Central memory CD8-positive, alpha-beta T cell (primary cell): ENCODE results near the gene CNGA2.

Experiments
- ATAC-seq: fragments of 150-1000 bp; cut with Tn5 transposase; replicated peaks from 2 replicates; pipeline ENCODE4 v1.10.0; 2022; ENCODE audit warnings: mild to moderate bottlenecking, moderate FRiP score, moderate number of reproducible peaks; ENCODE audit not compliant: poor library complexity, severe bottlenecking; ENCODE audit errors: extremely low read depth
- DNase-seq, 2 donors: peaks; one replicate each; pipeline ENCODE4 v3.0.0; 2021; ENCODE audit warnings: low spot score in 2 of 2
- H3K27ac Mint-ChIP-seq: one replicate; pipeline ENCODE4 v1.8.0; 2022; ENCODE audit warnings: low read depth, mild to moderate bottlenecking, moderate library complexity, mixed read lengths
- H3K27me3 Mint-ChIP-seq: one replicate; pipeline ENCODE4 v1.8.0; 2022; ENCODE audit warnings: mixed read lengths
- H3K36me3 Mint-ChIP-seq: one replicate; pipeline ENCODE4 v1.8.0; 2022; ENCODE audit warnings: mild to moderate bottlenecking, moderate library complexity, mixed read lengths; ENCODE audit not compliant: insufficient read depth
- H3K4me1 Mint-ChIP-seq: one replicate; pipeline ENCODE4 v1.8.0; 2022; ENCODE audit warnings: mixed read lengths
- H3K4me3 Mint-ChIP-seq: one replicate; pipeline ENCODE4 v1.8.0; 2022; ENCODE audit warnings: mild to moderate bottlenecking, moderate library complexity, mixed read lengths
- H3K9me3 Mint-ChIP-seq: one replicate; pipeline ENCODE4 v1.8.0; 2022; ENCODE audit warnings: mixed read lengths

Gene CNGA2

DNA sequence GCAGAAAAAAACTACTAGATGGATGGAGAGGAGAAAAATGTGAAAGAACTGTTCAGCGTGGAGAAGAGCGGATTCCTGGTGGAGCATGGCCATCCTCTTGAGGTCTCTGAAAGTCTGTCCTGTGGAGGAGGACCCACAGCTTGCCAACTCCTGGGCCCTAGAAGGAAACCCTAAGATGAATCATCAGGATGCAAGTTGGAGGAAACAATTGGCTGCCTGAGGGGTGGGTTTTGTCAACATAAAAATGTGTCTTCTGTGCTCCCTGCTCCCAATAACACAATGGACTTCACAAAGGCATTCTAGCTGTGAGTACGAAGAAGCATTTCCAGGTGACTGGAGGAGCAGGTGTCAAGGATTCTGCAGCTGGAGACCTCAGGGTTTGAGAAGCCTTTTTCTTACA, 37.2 kb downstream of the CNGA2 start:
- H3K27me3 Mint-ChIP-seq: peaks cover 8% of the 10 kb centered on the region
- H3K27ac Mint-ChIP-seq: no peak overlapping the region
- no peaks in the 10 kb centered on the region for H3K4me1 Mint-ChIP-seq
- ATAC-seq (no peak), DNase-seq (no peak)
- no peaks in the 10 kb centered on the region for H3K36me3 Mint-ChIP-seq
- no peak overlapping the region for H3K4me3 Mint-ChIP-seq
- H3K9me3 Mint-ChIP-seq: no peaks in the 10 kb centered on the region

DNA sequence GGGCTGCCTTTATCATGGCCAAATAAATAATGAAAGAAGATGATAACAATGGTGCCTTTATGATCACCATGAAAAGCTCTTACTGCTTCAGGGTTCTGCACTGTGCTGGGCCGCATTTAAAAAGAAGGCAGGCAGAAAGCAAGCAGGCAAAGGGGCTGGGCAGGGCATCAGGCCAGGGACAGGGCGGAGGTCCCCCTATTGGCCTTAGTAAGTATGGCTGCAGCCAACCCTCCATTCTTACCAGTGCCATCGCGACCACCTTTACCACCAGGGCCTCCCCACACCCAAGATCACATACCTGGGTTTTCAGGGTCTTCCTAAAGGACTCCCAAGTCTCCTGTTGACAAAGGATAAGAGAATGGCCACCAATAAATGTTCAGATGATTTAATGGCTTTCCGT, 38.9 kb downstream of the CNGA2 start:
- Mint-ChIP-seq H3K27ac (no peak overlapping the region), H3K27me3 (peaks cover 8% of the 10 kb centered on the region), H3K4me3 (no peak overlapping the region), H3K9me3 (no peaks in the 10 kb centered on the region), H3K36me3 (no peaks in the 10 kb centered on the region), H3K4me1 (no peaks in the 10 kb centered on the region)
- DNase-seq (no peak), ATAC-seq (no peak)

DNA sequence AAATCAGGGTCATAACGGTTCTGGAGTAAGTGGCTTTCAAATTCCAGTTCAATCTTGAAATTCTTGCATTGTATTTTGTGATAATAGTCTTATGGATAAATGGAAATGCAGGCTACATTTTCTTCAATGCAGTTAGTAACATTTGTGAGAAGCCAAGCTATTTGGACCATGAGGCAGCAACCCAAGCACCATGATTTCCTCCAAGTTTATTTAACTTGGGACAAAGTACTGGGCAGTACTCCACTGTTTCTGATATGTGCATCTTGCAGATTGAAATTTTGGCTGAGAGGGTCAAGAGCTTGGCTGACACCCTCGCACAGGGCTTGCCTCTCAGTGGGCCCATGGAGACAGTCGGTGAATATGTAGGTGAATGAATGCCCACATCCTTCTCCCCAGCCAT, 39.9 kb downstream of the CNGA2 start:
- H3K4me1 Mint-ChIP-seq: no peaks in the 10 kb centered on the region
- no peaks in the 10 kb centered on the region for H3K9me3 Mint-ChIP-seq
- DNase-seq: no peak
- H3K27me3 Mint-ChIP-seq: peaks cover 8% of the 10 kb centered on the region
- no peak for ATAC-seq
- H3K27ac Mint-ChIP-seq: no peak overlapping the region
- no peaks in the 10 kb centered on the region for H3K36me3 Mint-ChIP-seq
- no peak overlapping the region for H3K4me3 Mint-ChIP-seq

DNA sequence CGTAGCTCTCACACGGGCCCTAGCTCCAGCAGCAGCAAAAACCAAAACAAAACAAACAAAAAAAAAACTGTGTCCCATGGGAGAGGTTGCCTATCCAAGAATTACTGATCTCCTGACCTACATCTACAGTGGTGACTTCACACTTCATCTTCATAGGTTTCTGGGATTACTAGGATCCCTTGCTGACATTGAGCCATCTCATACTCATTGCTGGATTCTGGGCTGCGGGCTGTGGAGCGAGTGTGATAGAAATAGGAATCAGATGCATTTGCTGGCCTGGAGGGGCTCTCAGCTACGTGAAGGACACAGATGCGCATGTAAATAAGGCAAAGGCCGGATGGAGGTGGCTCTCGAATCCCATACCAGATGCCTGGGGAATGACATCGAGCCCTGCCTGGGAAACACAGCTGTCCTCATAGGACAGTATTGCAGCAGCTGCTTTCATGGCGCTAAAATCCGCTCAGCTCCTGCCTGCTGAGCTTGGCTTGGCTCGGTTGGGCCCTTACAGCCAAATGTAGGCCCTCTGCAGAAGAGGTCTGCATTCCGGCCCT, 41.7 kb downstream of the CNGA2 start:
- ATAC-seq (no peak), DNase-seq (no peak)
- Mint-ChIP-seq H3K4me1 (no peaks in the 10 kb centered on the region), H3K27me3 (peaks cover 8% of the 10 kb centered on the region), H3K36me3 (no peaks in the 10 kb centered on the region), H3K9me3 (no peaks in the 10 kb centered on the region), H3K4me3 (no peak overlapping the region), H3K27ac (no peak overlapping the region)

DNA sequence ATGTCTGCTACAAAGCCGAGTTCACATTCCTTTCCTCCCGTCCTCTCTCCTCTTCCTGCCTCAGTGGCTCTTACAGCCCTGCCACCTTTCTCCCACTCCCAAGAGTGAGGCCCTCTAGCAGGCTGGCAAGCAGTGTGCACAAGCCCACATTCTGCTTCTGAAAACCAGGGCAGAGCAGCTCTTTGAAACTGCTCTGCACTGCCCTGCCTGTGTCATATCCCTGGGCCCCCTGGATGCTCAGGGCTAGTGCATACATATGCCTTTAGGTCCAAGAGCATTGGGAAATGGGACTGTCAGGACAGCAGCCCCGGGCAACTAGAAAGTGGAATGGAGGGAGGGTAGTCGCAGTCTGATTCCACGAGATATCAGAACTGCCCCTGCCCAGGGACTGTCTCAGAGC, 42.4 kb downstream of the CNGA2 start:
- DNase-seq (no peak), ATAC-seq (no peak)
- H3K4me1 Mint-ChIP-seq: no peaks in the 10 kb centered on the region
- no peak overlapping the region for H3K27ac Mint-ChIP-seq
- no peak overlapping the region for H3K4me3 Mint-ChIP-seq
- H3K27me3 Mint-ChIP-seq: peaks cover 8% of the 10 kb centered on the region
- no peaks in the 10 kb centered on the region for H3K36me3 Mint-ChIP-seq
- H3K9me3 Mint-ChIP-seq: no peaks in the 10 kb centered on the region

DNA sequence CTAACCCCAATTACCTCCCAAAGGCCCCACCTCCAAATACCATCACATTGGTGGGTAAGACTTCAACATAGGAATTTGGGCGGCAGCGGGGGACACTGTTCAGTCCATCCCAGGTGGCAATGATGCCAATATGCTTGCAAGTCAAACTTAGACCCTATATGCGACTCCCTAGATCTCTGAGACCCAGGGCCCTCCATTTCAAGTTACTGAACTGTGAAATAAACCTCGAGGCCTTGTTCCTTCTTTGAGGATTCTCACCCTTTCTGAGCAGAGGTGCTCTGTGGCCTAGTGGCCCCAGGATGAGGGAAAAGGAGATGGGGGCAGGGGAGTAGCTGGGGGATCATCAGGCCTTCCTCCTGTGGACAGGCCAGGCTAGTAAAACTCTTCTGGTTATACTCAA, 44.7 kb downstream of the CNGA2 start:
- no peak for DNase-seq
- no peaks in the 10 kb centered on the region for H3K4me1 Mint-ChIP-seq
- H3K4me3 Mint-ChIP-seq: no peak overlapping the region
- no peak overlapping the region for H3K27ac Mint-ChIP-seq
- no peak for ATAC-seq
- H3K36me3 Mint-ChIP-seq: no peaks in the 10 kb centered on the region
- H3K9me3 Mint-ChIP-seq: no peaks in the 10 kb centered on the region
- H3K27me3 Mint-ChIP-seq: peaks cover 8% of the 10 kb centered on the region

DNA sequence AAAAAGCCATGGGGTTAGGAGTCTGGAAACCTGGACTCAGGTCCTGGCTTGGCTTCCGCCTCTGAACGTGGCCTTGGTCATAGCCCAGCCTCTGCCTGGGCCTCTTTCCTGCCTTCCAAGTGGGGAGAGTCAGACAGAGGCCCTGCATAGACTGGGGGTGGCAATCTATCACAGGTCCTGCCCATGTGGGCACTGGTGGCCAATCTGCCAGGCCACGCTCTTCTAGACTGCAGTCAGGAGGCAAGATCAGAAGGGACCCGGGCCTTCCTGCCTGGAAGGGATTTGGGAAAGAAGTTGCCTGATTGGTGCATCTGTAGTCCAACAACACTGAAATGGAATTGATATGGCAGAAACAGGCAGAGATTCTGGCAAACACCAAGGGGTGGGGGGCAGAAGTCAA, 46.1 kb downstream of the CNGA2 start:
- no peak for DNase-seq
- Mint-ChIP-seq H3K36me3 (no peaks in the 10 kb centered on the region), H3K4me1 (no peaks in the 10 kb centered on the region), H3K9me3 (no peaks in the 10 kb centered on the region), H3K4me3 (no peak overlapping the region), H3K27ac (no peak overlapping the region), H3K27me3 (no peaks in the 10 kb centered on the region)
- no peak for ATAC-seq

DNA sequence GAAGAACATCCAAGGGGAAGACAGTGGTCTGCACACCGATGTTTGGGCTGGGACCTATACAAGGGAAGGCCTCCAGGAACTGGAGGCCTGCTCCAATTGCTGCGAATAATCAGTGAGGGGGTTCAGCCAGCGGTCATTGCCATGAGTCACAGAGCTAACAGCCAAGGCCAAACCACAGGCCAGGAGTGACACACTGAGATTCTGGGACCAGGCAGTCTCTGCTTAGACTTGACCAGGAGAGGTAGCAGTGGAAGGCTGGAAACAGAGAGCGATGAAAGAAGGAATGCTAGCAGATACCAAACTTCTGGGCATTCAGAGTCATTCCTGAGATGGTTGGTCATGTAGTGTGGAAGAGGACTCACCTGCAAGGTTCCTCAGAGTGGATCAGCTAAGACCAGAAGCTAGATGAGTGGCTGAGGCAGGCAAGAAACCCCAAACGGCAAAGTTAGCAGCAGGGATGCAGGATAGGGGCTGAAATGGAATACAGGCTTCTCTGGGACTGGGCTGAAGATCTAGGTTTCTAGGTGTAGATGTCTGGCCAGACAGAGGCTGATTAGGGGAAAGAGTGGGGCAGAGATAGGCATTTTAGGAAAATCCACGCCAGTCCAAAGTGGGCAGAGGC, 54.7 kb downstream of the CNGA2 start:
- Mint-ChIP-seq H3K4me1 (no peaks in the 10 kb centered on the region), H3K27ac (no peak overlapping the region), H3K9me3 (no peaks in the 10 kb centered on the region), H3K4me3 (no peak overlapping the region), H3K36me3 (no peaks in the 10 kb centered on the region), H3K27me3 (no peaks in the 10 kb centered on the region)
- DNase-seq: no peak
- ATAC-seq: no peak

DNA sequence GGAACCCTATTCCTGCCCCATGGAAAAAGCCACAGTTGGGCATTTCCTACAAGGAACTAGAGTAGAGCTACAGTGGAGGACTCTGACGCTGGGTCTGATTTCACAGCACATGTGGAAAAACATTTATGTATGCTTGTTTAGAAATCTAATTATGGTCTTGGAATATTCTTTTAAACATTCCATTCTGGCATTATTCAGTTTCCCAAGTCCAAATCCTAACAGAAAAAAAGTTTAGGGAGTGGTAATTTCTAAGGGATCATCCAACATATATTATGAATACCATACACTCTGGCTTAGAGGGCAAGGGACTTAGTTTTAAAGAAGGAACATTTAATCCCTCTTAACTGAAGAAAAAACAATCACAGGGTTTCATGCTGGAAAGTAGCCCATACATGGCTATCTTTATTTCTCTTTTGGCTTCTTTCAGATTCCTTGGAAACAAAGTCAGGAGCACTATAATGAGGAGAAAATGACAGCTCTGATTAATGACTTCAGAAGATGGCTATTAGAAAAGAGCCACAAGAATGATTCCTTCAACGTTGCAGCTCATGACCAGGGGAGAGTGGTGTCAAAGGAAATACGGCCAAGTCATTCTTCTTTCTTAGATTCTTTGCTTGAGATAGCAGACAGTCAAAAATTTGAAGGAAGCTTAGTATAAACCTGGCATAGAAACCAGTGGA, 56.1 kb downstream of the CNGA2 start:
- no peaks in the 10 kb centered on the region for H3K4me1 Mint-ChIP-seq
- no peak overlapping the region for H3K27ac Mint-ChIP-seq
- peaks cover 7% of the 10 kb centered on the region for H3K9me3 Mint-ChIP-seq
- no peak for DNase-seq
- no peaks in the 10 kb centered on the region for H3K36me3 Mint-ChIP-seq
- H3K27me3 Mint-ChIP-seq: no peaks in the 10 kb centered on the region
- no peak for ATAC-seq
- H3K4me3 Mint-ChIP-seq: no peak overlapping the region

DNA sequence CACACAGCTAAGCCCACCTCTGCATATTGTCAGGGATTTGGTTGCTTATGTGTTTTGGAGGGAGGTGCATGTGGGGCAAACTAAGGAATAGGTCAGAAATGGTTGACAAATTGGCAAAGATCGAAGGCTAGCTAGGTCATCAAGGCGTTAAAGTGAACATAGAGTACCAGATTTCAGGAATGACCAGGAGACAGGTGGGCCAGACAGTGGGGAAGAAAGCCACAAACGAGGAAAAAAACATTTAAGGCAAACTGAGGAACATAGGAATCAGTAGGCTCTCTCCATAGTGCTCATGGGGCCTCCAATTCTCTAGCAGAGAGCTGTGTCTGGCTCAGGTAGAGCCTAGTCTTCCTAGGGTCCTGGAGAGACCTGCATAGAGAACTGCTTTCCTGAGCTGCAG, 57.4 kb downstream of the CNGA2 start:
- Mint-ChIP-seq H3K36me3 (no peaks in the 10 kb centered on the region), H3K9me3 (peaks cover 7% of the 10 kb centered on the region), H3K27me3 (no peaks in the 10 kb centered on the region), H3K27ac (no peak overlapping the region), H3K4me3 (no peak overlapping the region), H3K4me1 (no peaks in the 10 kb centered on the region)
- ATAC-seq (no peak), DNase-seq (no peak)

DNA sequence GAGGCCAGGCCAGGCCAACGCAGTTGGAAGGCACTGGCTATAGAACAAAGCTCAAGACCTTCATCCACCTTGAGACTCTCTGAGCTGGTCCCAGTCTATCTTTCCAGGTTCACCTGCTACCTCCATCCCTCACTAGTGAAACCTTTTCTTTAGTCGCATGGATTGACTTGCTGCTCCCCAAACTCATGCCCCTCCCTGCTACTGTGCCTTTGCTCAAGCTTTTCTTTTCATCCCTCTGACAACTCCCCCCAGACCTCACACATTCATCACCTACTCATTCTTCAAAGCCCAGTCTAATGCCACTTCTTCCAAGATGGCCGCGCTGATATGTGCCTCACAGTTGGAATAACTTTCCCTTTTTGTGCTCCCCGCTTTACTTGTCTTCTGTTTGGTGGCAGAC, 58.0 kb downstream of the CNGA2 start:
- ATAC-seq (no peak), DNase-seq (no peak)
- Mint-ChIP-seq H3K4me3 (no peak overlapping the region), H3K27me3 (peaks cover 4% of the 10 kb centered on the region), H3K4me1 (no peaks in the 10 kb centered on the region), H3K36me3 (no peaks in the 10 kb centered on the region), H3K27ac (no peak overlapping the region), H3K9me3 (peaks cover 7% of the 10 kb centered on the region)

DNA sequence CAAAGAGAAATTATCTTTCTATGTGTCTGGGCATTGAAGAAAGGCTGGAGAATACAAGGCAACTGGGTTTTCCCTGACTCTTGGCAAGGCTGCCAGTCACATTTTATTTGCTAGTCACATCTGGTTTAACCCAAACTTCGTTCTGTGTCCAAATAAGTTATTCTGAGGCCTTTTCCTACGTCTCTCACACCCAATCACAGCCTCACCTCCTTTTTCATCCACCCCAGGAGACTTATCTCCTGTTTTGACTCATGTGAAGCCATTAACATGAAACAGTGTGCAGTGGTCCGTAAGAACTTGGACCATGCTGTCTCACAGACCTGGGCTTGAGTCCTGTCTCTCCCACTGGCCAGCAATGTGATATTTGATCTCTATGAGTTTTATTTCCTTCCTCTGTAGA, 59.3 kb downstream of the CNGA2 start:
- DNase-seq: no peak
- Mint-ChIP-seq H3K4me1 (no peaks in the 10 kb centered on the region), H3K36me3 (no peaks in the 10 kb centered on the region), H3K27me3 (peaks cover 12% of the 10 kb centered on the region), H3K27ac (no peak overlapping the region), H3K9me3 (peaks cover 7% of the 10 kb centered on the region), H3K4me3 (no peak overlapping the region)
- no peak for ATAC-seq
